Measurements from ENCODE around the gene LAMC3. TPM values are rescaled to one million over a fixed set of nuclear protein-coding genes. Genes with fewer than 3 reads are reported as not detected.

Gene LAMC3
- total RNA-seq, 1 donor from 2014 or later = 1.0 TPM

- TF ChIP-seq CTCF (IDR thresholded peaks at IDR 0.05) = no peak
- Mint-ChIP-seq H3K36me3 (ENCODE audit: unreplicated experiment) (no peaks in the 10 kb centered on the region), H3K27ac (ENCODE audit: unreplicated experiment) (no peak overlapping the region), H3K9me3 (ENCODE audit: unreplicated experiment) (no peaks in the 10 kb centered on the region), H3K4me1 (ENCODE audit: unreplicated experiment) (no peaks in the 10 kb centered on the region), H3K27me3 (ENCODE audit: unreplicated experiment) (peaks cover 20% of the 10 kb centered on the region), H3K4me3 (ENCODE audit: unreplicated experiment) (no peak overlapping the region)
- DNase-seq (ENCODE audit: extremely low spot score, unreplicated experiment) = no peak
Observed at GRCh38 chr9:130983359-130983670, 25.7 kb upstream of the LAMC3 start.

GRCh38 chr9:130983970-130984369 is 25.0 kb upstream of the LAMC3 start:
- Mint-ChIP-seq H3K27me3 (ENCODE audit: unreplicated experiment) (peaks cover 20% of the 10 kb centered on the region), H3K4me3 (ENCODE audit: unreplicated experiment) (no peak overlapping the region), H3K4me1 (ENCODE audit: unreplicated experiment) (no peaks in the 10 kb centered on the region), H3K27ac (ENCODE audit: unreplicated experiment) (no peak overlapping the region), H3K36me3 (ENCODE audit: unreplicated experiment) (no peaks in the 10 kb centered on the region), H3K9me3 (ENCODE audit: unreplicated experiment) (no peaks in the 10 kb centered on the region)
- no peak for DNase-seq (ENCODE audit: extremely low spot score, unreplicated experiment)
- no peak for TF ChIP-seq CTCF (IDR thresholded peaks at IDR 0.05)

- no peak overlapping the region for H3K4me3 Mint-ChIP-seq (ENCODE audit: unreplicated experiment)
Observed at GRCh38 chr9:130984521-130984920, 24.5 kb upstream of the LAMC3 start.

GRCh38 chr9:130985029-130985428 is 23.9 kb upstream of the LAMC3 start:
- peaks cover 4% of the 10 kb centered on the region for H3K4me1 Mint-ChIP-seq (ENCODE audit: unreplicated experiment)
- no peak for TF ChIP-seq CTCF (IDR thresholded peaks at IDR 0.05)
- H3K27me3 Mint-ChIP-seq (ENCODE audit: unreplicated experiment) = peaks cover 20% of the 10 kb centered on the region
- H3K36me3 Mint-ChIP-seq (ENCODE audit: unreplicated experiment) = no peaks in the 10 kb centered on the region
- DNase-seq (ENCODE audit: extremely low spot score, unreplicated experiment) = no peak
- no peak overlapping the region for H3K27ac Mint-ChIP-seq (ENCODE audit: unreplicated experiment)
- H3K4me3 Mint-ChIP-seq (ENCODE audit: unreplicated experiment) = no peak overlapping the region
- H3K9me3 Mint-ChIP-seq (ENCODE audit: unreplicated experiment) = no peaks in the 10 kb centered on the region

More at GRCh38 chr9:130984521-130984920, 24.5 kb upstream of the LAMC3 start:
- Mint-ChIP-seq H3K27ac (ENCODE audit: unreplicated experiment) (no peak overlapping the region), H3K27me3 (ENCODE audit: unreplicated experiment) (peaks cover 20% of the 10 kb centered on the region), H3K4me1 (ENCODE audit: unreplicated experiment) (peaks cover 3% of the 10 kb centered on the region), H3K9me3 (ENCODE audit: unreplicated experiment) (no peaks in the 10 kb centered on the region), H3K36me3 (ENCODE audit: unreplicated experiment) (no peaks in the 10 kb centered on the region)
- DNase-seq (ENCODE audit: extremely low spot score, unreplicated experiment) = no peak
- no peak for TF ChIP-seq CTCF (IDR thresholded peaks at IDR 0.05)

- Mint-ChIP-seq H3K4me1 (ENCODE audit: unreplicated experiment) (peaks cover 4% of the 10 kb centered on the region), H3K4me3 (ENCODE audit: unreplicated experiment) (no peak overlapping the region), H3K27me3 (ENCODE audit: unreplicated experiment) (peaks cover 15% of the 10 kb centered on the region), H3K27ac (ENCODE audit: unreplicated experiment) (no peak overlapping the region), H3K9me3 (ENCODE audit: unreplicated experiment) (no peaks in the 10 kb centered on the region), H3K36me3 (ENCODE audit: unreplicated experiment) (no peaks in the 10 kb centered on the region)
- TF ChIP-seq CTCF (IDR thresholded peaks at IDR 0.05) = no peak
- no peak for DNase-seq (ENCODE audit: extremely low spot score, unreplicated experiment)
Observed at GRCh38 chr9:130985606-130986162, 23.3 kb upstream of the LAMC3 start.
